ENCODE measurements around the gene BABAM1.

The BABAM1 gene

GRCh38 chr19:17303940-17304267 lies 36.7 kb downstream of the BABAM1 start:
- DNase-seq, result no peak

GRCh38 chr19:17304386-17305215 lies 37.4 kb downstream of the BABAM1 start:
- DNase-seq, result no peak

- no peak for DNase-seq
These were observed 37.9 kb downstream of the BABAM1 start for GRCh38 chr19:17305216-17305516.

GRCh38 chr19:17305517-17306284 lies 38.5 kb downstream of the BABAM1 start, which contains the start of gene MRPL34:
MRPL34 (plus strand) TSS chr19:17305872; CDS start chr19:17305893, 21 bp downstream.
- DNase-seq, result peak; percentile 98

- DNase-seq, result no peak
These were observed 39.1 kb downstream of the BABAM1 start for GRCh38 chr19:17306285-17306714.

- no peak for DNase-seq
These were observed 40.7 kb downstream of the BABAM1 start for GRCh38 chr19:17307876-17308377.

- DNase-seq, result peak; percentile 100
These were observed 42.1 kb downstream of the BABAM1 start, which contains the start of gene DDA1 for GRCh38 chr19:17309198-17309964. DDA1 (plus strand) TSS chr19:17309563; CDS start chr19:17309655, 92 bp downstream.

GRCh38 chr19:17309965-17310461 lies 42.8 kb downstream of the BABAM1 start:
- DNase-seq, result no peak

GRCh38 chr19:17311455-17312188 lies 44.4 kb downstream of the BABAM1 start:
- DNase-seq, result peak; percentile 50

GRCh38 chr19:17312189-17313113 lies 45.2 kb downstream of the BABAM1 start:
- DNase-seq, result no peak

- DNase-seq, result no peak
These were observed 46.9 kb downstream of the BABAM1 start for GRCh38 chr19:17314007-17314593.

- no peak for DNase-seq
These were observed 51.7 kb downstream of the BABAM1 start for GRCh38 chr19:17318966-17319365.

GRCh38 chr19:17319473-17320238 lies 52.4 kb downstream of the BABAM1 start:
- no peak for DNase-seq

- DNase-seq, result no peak
These were observed 53.2 kb downstream of the BABAM1 start for GRCh38 chr19:17320435-17320834.

GRCh38 chr19:17321655-17322489 lies 54.6 kb downstream of the BABAM1 start:
- DNase-seq, result no peak

- no peak for DNase-seq
These were observed 55.6 kb downstream of the BABAM1 start for GRCh38 chr19:17322854-17323253.

- DNase-seq, result no peak
These were observed 56.2 kb downstream of the BABAM1 start for GRCh38 chr19:17323300-17323963.

- DNase-seq, result no peak
These were observed 56.7 kb downstream of the BABAM1 start for GRCh38 chr19:17323964-17324332.

Data from fibroblast of skin of abdomen (primary cell).